GM06990 (cell line): ENCODE data around the gene TMEM183A.
"Not testable (repeated sequence)": the region's sequence is repeated elsewhere in the genome, so short reads cannot be mapped to it uniquely, and the experiment has no call there.

Experiments
- DNase-seq: peaks from one replicate; pipeline ENCODE4 v3.0.0-alpha.2; 2011; ENCODE audit not compliant: insufficient read length; ENCODE audit errors: extremely low read depth
- H3K27me3 ChIP-seq: replicated peaks from 2 replicates; pipeline ENCODE4 v1.6.0; 2011; ENCODE audit warnings: low read length; ENCODE audit not compliant: control insufficient read depth, insufficient read depth
- H3K36me3 ChIP-seq: 2 replicates; pipeline ENCODE4 v1.5.1; 2011; ENCODE audit warnings: low read length; ENCODE audit not compliant: control insufficient read depth, insufficient read depth
- H3K4me3 ChIP-seq: replicated peaks from 2 replicates; pipeline ENCODE4 v1.5.1; 2011; ENCODE audit warnings: low read depth, mild to moderate bottlenecking, control low read depth, low read length
- CTCF ChIP-seq: IDR thresholded peaks from 2 replicates; pipeline ENCODE4 v1.5.1; 2011; ENCODE audit warnings: low read length, control low read depth, mild to moderate bottlenecking, inconsistent platforms; ENCODE audit not compliant: insufficient read depth, poor library complexity, severe bottlenecking

The TMEM183A gene

GRCh38 chr1:202994756-202995155, 12.4 kb upstream of the TMEM183A start:
- H3K36me3 ChIP-seq = no peaks in the 10 kb centered on the region
- DNase-seq = no peak
- no peak overlapping the region for H3K4me3 ChIP-seq
- no peaks in the 10 kb centered on the region for H3K27me3 ChIP-seq
- no peak for TF ChIP-seq CTCF

GRCh38 chr1:202998836-202999750, 8.1 kb upstream of the TMEM183A start:
- peak; percentile 55 for DNase-seq

GRCh38 chr1:203000217-203000944, 6.8 kb upstream of the TMEM183A start:
- no peak for TF ChIP-seq CTCF
- H3K4me3 ChIP-seq = no peak overlapping the region
- H3K36me3 ChIP-seq = no peaks in the 10 kb centered on the region
- DNase-seq = no peak
- no peaks in the 10 kb centered on the region for H3K27me3 ChIP-seq

More at GRCh38 chr1:202998836-202999750, 8.1 kb upstream of the TMEM183A start:
- Histone ChIP-seq H3K36me3 (no peaks in the 10 kb centered on the region), H3K27me3 (no peaks in the 10 kb centered on the region), H3K4me3 (no peak overlapping the region)
- peak; percentile 75 for TF ChIP-seq CTCF

GRCh38 chr1:203001986-203002385, 5.2 kb upstream of the TMEM183A start:
- DNase-seq = no peak
- TF ChIP-seq CTCF = no peak
- no peaks in the 10 kb centered on the region for H3K36me3 ChIP-seq
- no peak overlapping the region for H3K4me3 ChIP-seq
- H3K27me3 ChIP-seq = no peaks in the 10 kb centered on the region

GRCh38 chr1:203002951-203003350, 4.2 kb upstream of the TMEM183A start:
- no peak for DNase-seq
- Histone ChIP-seq H3K36me3 (no peaks in the 10 kb centered on the region), H3K27me3 (no peaks in the 10 kb centered on the region), H3K4me3 (no peak overlapping the region)
- TF ChIP-seq CTCF = no peak

- not testable (repeated sequence) for DNase-seq, H3K4me3 ChIP-seq
Measured at GRCh38 chr1:203005395-203006142, 1.6 kb upstream of the TMEM183A start.

More at GRCh38 chr1:203005395-203006142, 1.6 kb upstream of the TMEM183A start:
- H3K36me3 ChIP-seq, H3K27me3 ChIP-seq: not testable (repeated sequence)
